Neutrophil (primary cell): Measurements from ENCODE around the gene VCPKMT.
A peak's percentile ranks its signal among the peaks of the same experiment; 100 is the strongest.

Experiments
- H3K27ac ChIP-seq: fragments of 200-600 bp; sonication (generic); 2 replicates; pipeline ENCODE4 v1.5.1; 2016; ENCODE audit warnings: mild to moderate bottlenecking, moderate library complexity
- H3K27me3 ChIP-seq: fragments of 200-600 bp; sonication (generic); 2 replicates; pipeline ENCODE4 v1.6.0; 2016; ENCODE audit warnings: mild to moderate bottlenecking
- H3K36me3 ChIP-seq: fragments of 200-600 bp; sonication (generic); 2 replicates; pipeline ENCODE4 v1.5.1; 2017
- H3K4me1 ChIP-seq, 2 experiments: fragments of 200-600 bp in 1 of 2; sonication (generic) in 1 of 2; 1 replicate in 1 of 2; 2 replicates in 1 of 2; pipeline versions ENCODE4 v1.5.1 to v1.6.1; 2013 to 2016; ENCODE audit warnings: low read depth in 1 of 2, low read length in 1 of 2, mild to moderate bottlenecking in 1 of 2, moderate library complexity in 1 of 2; ENCODE audit not compliant: control insufficient read depth in 1 of 2, insufficient read depth in 1 of 2
- H3K4me3 ChIP-seq, 2 experiments: fragments of 200-600 bp in 1 of 2; sonication (generic) in 1 of 2; 1 replicate in 1 of 2; 2 replicates in 1 of 2; pipeline ENCODE4 v1.5.1; 2013 to 2016; ENCODE audit warnings: low read depth in 1 of 2, low read length in 1 of 2, mild to moderate bottlenecking in 1 of 2, moderate library complexity in 1 of 2
- H3K9me3 ChIP-seq: fragments of 200-600 bp; sonication (generic); 2 replicates; pipeline ENCODE4 v1.5.1; 2016
- CTCF ChIP-seq: fragments of 200-600 bp; sonication (generic); IDR thresholded peaks from 2 replicates; pipeline ENCODE4 v1.5.1; 2016; ENCODE audit warnings: antibody characterized with exemption

The VCPKMT gene

GRCh38 chr14:50123062-50123461, 6.7 kb upstream of the VCPKMT start:
- H3K9me3 ChIP-seq = no peaks in the 10 kb centered on the region
- no peak overlapping the region for H3K27ac ChIP-seq
- peaks cover 74% of the 10 kb centered on the region for H3K36me3 ChIP-seq
- H3K27me3 ChIP-seq = no peaks in the 10 kb centered on the region
- no peak for TF ChIP-seq CTCF
- no peaks in the 10 kb centered on the region for H3K4me1 ChIP-seq
- H3K4me3 ChIP-seq = no peak overlapping the region

GRCh38 chr14:50122291-50122690, 5.9 kb upstream of the VCPKMT start:
- no peak for TF ChIP-seq CTCF
- H3K36me3 ChIP-seq = peaks cover 78% of the 10 kb centered on the region

GRCh38 chr14:50121486-50121885, 5.1 kb upstream of the VCPKMT start:
- H3K4me3 ChIP-seq = no peak overlapping the region
- TF ChIP-seq CTCF = no peak
- H3K9me3 ChIP-seq = no peaks in the 10 kb centered on the region

More at GRCh38 chr14:50122291-50122690, 5.9 kb upstream of the VCPKMT start:
- H3K27ac ChIP-seq = no peak overlapping the region
- no peaks in the 10 kb centered on the region for H3K27me3 ChIP-seq
- H3K4me1 ChIP-seq = no peaks in the 10 kb centered on the region
- H3K4me3 ChIP-seq = no peak overlapping the region
- no peaks in the 10 kb centered on the region for H3K9me3 ChIP-seq

GRCh38 chr14:50117456-50117855, 1.1 kb upstream of the VCPKMT start:
- TF ChIP-seq CTCF = no peak
- Histone ChIP-seq H3K4me3 (no peak overlapping the region), H3K27ac (peak overlapping the region; percentile 74), H3K9me3 (no peaks in the 10 kb centered on the region), H3K4me1 (peaks cover 15 to 16% of the 10 kb centered on the region in 2 experiments), H3K36me3 (peaks cover 79% of the 10 kb centered on the region), H3K27me3 (no peaks in the 10 kb centered on the region)

More at GRCh38 chr14:50121486-50121885, 5.1 kb upstream of the VCPKMT start:
- Histone ChIP-seq H3K27me3 (no peaks in the 10 kb centered on the region), H3K4me1 (peaks cover 6 to 7% of the 10 kb centered on the region in 2 experiments), H3K27ac (no peak overlapping the region), H3K36me3 (peaks cover 75% of the 10 kb centered on the region)

- no peak for TF ChIP-seq CTCF
- Histone ChIP-seq H3K27me3 (no peaks in the 10 kb centered on the region), H3K36me3 (peaks cover 80% of the 10 kb centered on the region), H3K27ac (peak overlapping the region; percentile 74), H3K4me1 (peaks cover 15 to 16% of the 10 kb centered on the region in 2 experiments), H3K4me3 (peak overlapping the region; percentile 61 to 68), H3K9me3 (no peaks in the 10 kb centered on the region)
Observed at GRCh38 chr14:50116966-50117365, 594 bp upstream of the VCPKMT start.
